ENCODE results near the gene CNP.

CNP gene

GRCh38 chr17:41956522-41956921 is 10.1 kb upstream of the CNP start:
- H3K36me3 ChIP-seq (ENCODE audit: control insufficient read depth, insufficient read depth, low read length): no peaks in the 10 kb centered on the region
- no peak for DNase-seq (ENCODE audit: extremely low read depth, insufficient read length)
- H3K27me3 ChIP-seq (replicated peaks; ENCODE audit: control insufficient read depth, insufficient read depth, low read length): no peaks in the 10 kb centered on the region
- no peak overlapping the region for H3K4me3 ChIP-seq (replicated peaks; ENCODE audit: low read depth, low read length)
- TF ChIP-seq CTCF (IDR thresholded peaks at IDR 0.05; ENCODE audit: insufficient read depth, low read length, poor library complexity, severe bottlenecking): no peak

- no peak for DNase-seq (ENCODE audit: extremely low read depth, insufficient read length)
- no peaks in the 10 kb centered on the region for H3K27me3 ChIP-seq (replicated peaks; ENCODE audit: control insufficient read depth, insufficient read depth, low read length)
- no peak for TF ChIP-seq CTCF (IDR thresholded peaks at IDR 0.05; ENCODE audit: insufficient read depth, low read length, poor library complexity, severe bottlenecking)
- H3K36me3 ChIP-seq (ENCODE audit: control insufficient read depth, insufficient read depth, low read length): no peaks in the 10 kb centered on the region
- no peak overlapping the region for H3K4me3 ChIP-seq (replicated peaks; ENCODE audit: low read depth, low read length)
These were observed 9.3 kb upstream of the CNP start for GRCh38 chr17:41957031-41957868.

- Histone ChIP-seq H3K27me3 (replicated peaks; ENCODE audit: control insufficient read depth, insufficient read depth, low read length) (no peaks in the 10 kb centered on the region), H3K36me3 (ENCODE audit: control insufficient read depth, insufficient read depth, low read length) (no peaks in the 10 kb centered on the region), H3K4me3 (replicated peaks; ENCODE audit: low read depth, low read length) (no peak overlapping the region)
- no peak for DNase-seq (ENCODE audit: extremely low read depth, insufficient read length)
- no peak for TF ChIP-seq CTCF (IDR thresholded peaks at IDR 0.05; ENCODE audit: insufficient read depth, low read length, poor library complexity, severe bottlenecking)
These were observed 8.6 kb upstream of the CNP start for GRCh38 chr17:41957869-41958439.

- DNase-seq (ENCODE audit: extremely low read depth, insufficient read length): no peak
- Histone ChIP-seq H3K27me3 (replicated peaks; ENCODE audit: control insufficient read depth, insufficient read depth, low read length) (no peaks in the 10 kb centered on the region), H3K4me3 (replicated peaks; ENCODE audit: low read depth, low read length) (no peak overlapping the region), H3K36me3 (ENCODE audit: control insufficient read depth, insufficient read depth, low read length) (no peaks in the 10 kb centered on the region)
- no peak for TF ChIP-seq CTCF (IDR thresholded peaks at IDR 0.05; ENCODE audit: insufficient read depth, low read length, poor library complexity, severe bottlenecking)
These were observed 7.6 kb upstream of the CNP start for GRCh38 chr17:41959030-41959335.

- H3K4me3 ChIP-seq (replicated peaks; ENCODE audit: low read depth, low read length): no peak overlapping the region
- DNase-seq (ENCODE audit: extremely low read depth, insufficient read length): no peak
- no peaks in the 10 kb centered on the region for H3K36me3 ChIP-seq (ENCODE audit: control insufficient read depth, insufficient read depth, low read length)
- H3K27me3 ChIP-seq (replicated peaks; ENCODE audit: control insufficient read depth, insufficient read depth, low read length): no peaks in the 10 kb centered on the region
- TF ChIP-seq CTCF (IDR thresholded peaks at IDR 0.05; ENCODE audit: insufficient read depth, low read length, poor library complexity, severe bottlenecking): peak; percentile 49
These were observed 7.1 kb upstream of the CNP start for GRCh38 chr17:41959336-41960095.
